ENCODE data around the gene NFE2L1.

- no peak for TF ChIP-seq CTCF (IDR thresholded peaks at IDR 0.05; ENCODE audit: poor library complexity)
- no peak for TF ChIP-seq EZH2 (IDR thresholded peaks at IDR 0.05; ENCODE audit: borderline replicate concordance)
Measured at GRCh38 chr17:48102043-48102750, 54.0 kb downstream of the NFE2L1 start.

Data from hepatocyte (in vitro differentiated cells).